CD14-positive monocyte (primary cell): ENCODE data around the gene SLC25A51. TPM values are rescaled to one million over a fixed set of nuclear protein-coding genes. Genes with fewer than 3 reads are reported as not detected.

Experiments
- DNase-seq, 3 donors: peaks; one replicate each; pipeline ENCODE4 v3.0.0-alpha.2; 2011 to 2022
- H2AFZ ChIP-seq: 2 replicates; pipeline ENCODE4 v1.6.0; 2012; ENCODE audit warnings: mild to moderate bottlenecking, low read depth, low read length, inconsistent platforms; ENCODE audit not compliant: insufficient read depth, poor library complexity, severe bottlenecking
- H3K27ac ChIP-seq, 2 donors: 1 replicate in 1 of 2; 2 replicates in 1 of 2; pipeline ENCODE4 v1.5.1; 2012 to 2013; ENCODE audit warnings: low read length in 2 of 2, control low read depth in 1 of 2, inconsistent platforms in 1 of 2, low read depth in 1 of 2, mild to moderate bottlenecking in 1 of 2
- H3K27me3 ChIP-seq, 2 donors: one replicate each; pipeline versions ENCODE4 v1.6.0 to v1.6.1; 2011 to 2013; ENCODE audit warnings: low read length in 2 of 2; ENCODE audit not compliant: control insufficient read depth in 2 of 2, insufficient read depth in 2 of 2
- H3K36me3 ChIP-seq, 2 donors: replicated peaks in 1 of 2; 1 replicate in 1 of 2; 2 replicates in 1 of 2; pipeline versions ENCODE4 v1.5.1 to v1.6.1; 2012 to 2013; ENCODE audit warnings: low read length in 2 of 2, control low read depth in 1 of 2, inconsistent platforms in 1 of 2, mild to moderate bottlenecking in 1 of 2; ENCODE audit not compliant: insufficient read depth in 2 of 2, control insufficient read depth in 1 of 2
- H3K4me1 ChIP-seq, 2 donors: 1 replicate in 1 of 2; 2 replicates in 1 of 2; pipeline versions ENCODE4 v1.5.1 to v1.6.1; 2012 to 2013; ENCODE audit warnings: low read length in 2 of 2, control low read depth in 1 of 2, inconsistent platforms in 1 of 2, mild to moderate bottlenecking in 1 of 2, moderate library complexity in 1 of 2; ENCODE audit not compliant: insufficient read depth in 2 of 2, control insufficient read depth in 1 of 2
- H3K4me2 ChIP-seq: replicated peaks from 2 replicates; pipeline ENCODE3; 2012; ENCODE audit warnings: low read length, moderate library complexity, mild to moderate bottlenecking; ENCODE audit not compliant: poor library complexity, severe bottlenecking; ENCODE audit errors: extremely low read depth
- H3K4me3 ChIP-seq, 3 experiments: fragments of 200-600 bp in 1 of 3; sonication (generic) in 1 of 3; replicated peaks in 1 of 3; 1 replicate in 2 of 3; 2 replicates in 1 of 3; pipeline ENCODE4 v1.5.1; 2011 to 2013; ENCODE audit warnings: low read length in 3 of 3, mild to moderate bottlenecking in 3 of 3, control low read depth in 2 of 3, low read depth in 2 of 3, inconsistent platforms in 1 of 3, moderate library complexity in 1 of 3
- H3K79me2 ChIP-seq: 2 replicates; pipeline ENCODE4 v1.6.0; 2012; ENCODE audit warnings: mild to moderate bottlenecking, control low read depth, inconsistent platforms, low read length, moderate library complexity; ENCODE audit not compliant: insufficient read depth
- H3K9ac ChIP-seq: 2 replicates; pipeline ENCODE4 v1.6.0; 2017; ENCODE audit warnings: low read length, mild to moderate bottlenecking; ENCODE audit not compliant: insufficient read depth, poor library complexity, severe bottlenecking
- H3K9me3 ChIP-seq, 2 donors: replicated peaks in 1 of 2; 1 replicate in 1 of 2; 2 replicates in 1 of 2; pipeline versions ENCODE4 v1.5.1 to v1.6.1; 2012 to 2013; ENCODE audit warnings: low read length in 2 of 2, control low read depth in 1 of 2; ENCODE audit not compliant: control insufficient read depth in 1 of 2, insufficient read depth in 1 of 2
- H4K20me1 ChIP-seq: 2 replicates; pipeline ENCODE4 v1.6.0; 2012; ENCODE audit warnings: mild to moderate bottlenecking, low read length, control low read depth, moderate library complexity; ENCODE audit not compliant: insufficient read depth
- H3K27ac Mint-ChIP-seq, 7 donors: one replicate each; pipeline ENCODE4 v1.8.0; 2020; ENCODE audit warnings: mild to moderate bottlenecking in 7 of 7, mixed read lengths in 7 of 7, moderate library complexity in 6 of 7, inconsistent platforms in 2 of 7
- H3K27me3 Mint-ChIP-seq, 3 donors: one replicate each; pipeline ENCODE4 v1.8.0; 2021 to 2022; ENCODE audit warnings: low read depth in 3 of 3, mild to moderate bottlenecking in 3 of 3, mixed read lengths in 3 of 3, moderate library complexity in 3 of 3, inconsistent platforms in 1 of 3
- H3K36me3 Mint-ChIP-seq, 2 donors: one replicate each; pipeline ENCODE4 v1.8.0; 2020; ENCODE audit warnings: mixed read lengths in 2 of 2, inconsistent platforms in 1 of 2, mild to moderate bottlenecking in 1 of 2
- H3K4me1 Mint-ChIP-seq: one replicate; pipeline ENCODE4 v1.8.0; 2020; ENCODE audit warnings: mild to moderate bottlenecking, mixed read lengths
- H3K4me3 Mint-ChIP-seq, 2 donors: one replicate each; pipeline ENCODE4 v1.8.0; 2020; ENCODE audit warnings: mild to moderate bottlenecking in 2 of 2, mixed read lengths in 2 of 2, moderate library complexity in 1 of 2
- H3K9me3 Mint-ChIP-seq, 7 donors: one replicate each; pipeline ENCODE4 v1.8.0; 2020 to 2022; ENCODE audit warnings: mixed read lengths in 7 of 7, mild to moderate bottlenecking in 6 of 7, moderate library complexity in 6 of 7, inconsistent platforms in 2 of 7
- WGBS: methylation state at CpG from one replicate; pipeline ENCODE4 v1.1.5; 2013; ENCODE audit warnings: missing lambda C conversion rate; ENCODE audit not compliant: insufficient coverage; 5-methylcytosine and 5-hydroxymethylcytosine counted together
- intact Hi-C, 2 donors: fragments of 100-400 bp; cut with micrococcal nuclease; formaldehyde crosslinking; loops; one replicate each; pipeline versions ENCODE4 v1.15.0 to v1.15.1; 2023
- polyA plus RNA-seq, 3 donors: library from polyadenylated mRNA; depleted of rRNA in 1 of 3; unstranded in 2 of 3; stranded (reverse) in 1 of 3; fragments of 300-500 nt in 2 of 3; fragments of >200 nt in 1 of 3; fragmentation: Illumina TruSeq in 2 of 3; gene quantifications; 1 replicate in 2 of 3; 2 replicates in 1 of 3; pipeline ENCODE4 v1.2.3, GENCODE V29; 2012 to 2021
- TF ChIP-seq, protein P1 (sequence below): fragments of 200-600 bp; IDR thresholded peaks from one replicate; pipeline ENCODE4 v1.8.0; 2022; ENCODE audit warnings: antibody characterized with exemption, mild to moderate bottlenecking

Gene SLC25A51
- polyA plus RNA-seq, 3 donors = 5.9 to 12.4 (median 8.9) TPM

DNA sequence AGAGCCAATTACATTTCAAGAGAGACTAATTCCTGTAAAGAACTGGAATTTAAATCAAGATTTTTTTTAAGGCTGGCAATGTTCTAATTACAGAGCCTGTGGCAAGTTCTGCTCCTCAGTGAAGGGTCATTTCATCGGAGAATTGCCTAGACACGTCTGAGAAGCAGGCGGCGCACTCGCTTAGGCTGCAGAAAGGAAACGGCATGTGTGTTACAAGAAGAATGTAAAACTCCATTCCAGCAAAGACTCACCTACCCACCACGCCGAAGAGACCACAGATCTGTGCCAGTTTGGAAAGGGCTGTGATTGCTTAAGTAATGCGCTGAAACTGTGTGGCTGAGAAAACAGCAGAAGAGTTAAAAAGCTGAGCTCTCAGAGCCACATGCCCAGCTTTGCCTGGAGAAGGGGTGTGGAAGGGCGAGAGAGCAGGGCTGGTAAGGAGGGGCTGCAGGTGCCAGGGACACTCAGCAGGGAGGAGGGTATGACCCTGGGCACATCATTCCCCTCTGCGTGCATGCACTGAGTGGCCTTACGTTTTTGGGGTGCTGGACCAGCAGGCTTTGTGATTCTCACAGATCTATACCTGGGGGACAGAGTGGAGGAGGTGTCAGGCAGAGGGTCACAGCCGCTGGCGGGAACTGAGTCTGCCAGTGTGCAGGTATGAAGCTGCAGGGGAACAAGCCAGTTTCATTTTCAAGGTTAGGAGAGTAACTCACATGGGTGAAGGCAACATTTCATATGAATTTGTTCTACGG is 17.8 kb upstream of the SLC25A51 start:
- Mint-ChIP-seq H3K4me1 (peaks cover 11% of the 10 kb centered on the region), H3K9me3 (no peaks in the 10 kb centered on the region), H3K27me3 (no peaks in the 10 kb centered on the region), H3K4me3 (no peak overlapping the region), H3K27ac (peak overlapping the region in 3 of 7 donors; percentile 2 to 70 (median 8)), H3K36me3 (peaks cover 0 to 4% of the 10 kb centered on the region in 2 donors)
- H3K9me3 ChIP-seq = no peaks in the 10 kb centered on the region
- TF ChIP-seq, protein P1, sequence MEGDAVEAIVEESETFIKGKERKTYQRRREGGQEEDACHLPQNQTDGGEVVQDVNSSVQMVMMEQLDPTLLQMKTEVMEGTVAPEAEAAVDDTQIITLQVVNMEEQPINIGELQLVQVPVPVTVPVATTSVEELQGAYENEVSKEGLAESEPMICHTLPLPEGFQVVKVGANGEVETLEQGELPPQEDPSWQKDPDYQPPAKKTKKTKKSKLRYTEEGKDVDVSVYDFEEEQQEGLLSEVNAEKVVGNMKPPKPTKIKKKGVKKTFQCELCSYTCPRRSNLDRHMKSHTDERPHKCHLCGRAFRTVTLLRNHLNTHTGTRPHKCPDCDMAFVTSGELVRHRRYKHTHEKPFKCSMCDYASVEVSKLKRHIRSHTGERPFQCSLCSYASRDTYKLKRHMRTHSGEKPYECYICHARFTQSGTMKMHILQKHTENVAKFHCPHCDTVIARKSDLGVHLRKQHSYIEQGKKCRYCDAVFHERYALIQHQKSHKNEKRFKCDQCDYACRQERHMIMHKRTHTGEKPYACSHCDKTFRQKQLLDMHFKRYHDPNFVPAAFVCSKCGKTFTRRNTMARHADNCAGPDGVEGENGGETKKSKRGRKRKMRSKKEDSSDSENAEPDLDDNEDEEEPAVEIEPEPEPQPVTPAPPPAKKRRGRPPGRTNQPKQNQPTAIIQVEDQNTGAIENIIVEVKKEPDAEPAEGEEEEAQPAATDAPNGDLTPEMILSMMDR = no peak
- H3K27me3 ChIP-seq = no peaks in the 10 kb centered on the region
- peaks cover 9 to 11% of the 10 kb centered on the region in 2 donors for H3K4me1 ChIP-seq
- WGBS = 94% methylated on average over 6 of the region's 15 CpGs
- no peak overlapping the region for H3K4me3 ChIP-seq
- no peaks in the 10 kb centered on the region for H3K79me2 ChIP-seq
- H2AFZ ChIP-seq = no peak overlapping the region
- intact Hi-C loops = no loop called here
- no peak for DNase-seq
- H3K4me2 ChIP-seq = no peak overlapping the region
- no peaks in the 10 kb centered on the region for H4K20me1 ChIP-seq
- no peak overlapping the region for H3K27ac ChIP-seq
- no peaks in the 10 kb centered on the region for H3K36me3 ChIP-seq
- no peak overlapping the region for H3K9ac ChIP-seq

DNA sequence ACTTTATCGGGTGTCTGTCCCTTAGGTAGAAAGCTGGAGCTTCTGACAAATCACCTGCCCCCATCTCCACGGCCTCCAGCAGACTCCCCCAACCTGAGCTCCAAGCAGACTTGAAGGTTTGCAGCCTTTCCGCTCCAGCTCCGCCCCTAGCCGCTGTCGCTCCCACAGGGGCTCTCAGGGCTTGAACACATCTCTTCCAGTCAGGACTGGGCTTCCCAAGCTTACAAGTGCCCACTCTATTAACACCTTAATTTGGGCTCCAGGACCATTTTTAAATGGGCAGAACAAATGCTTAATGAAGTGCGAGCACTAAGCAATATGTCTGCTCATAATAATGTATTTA is 17.2 kb upstream of the SLC25A51 start:
- Histone ChIP-seq H2AFZ (no peak overlapping the region), H3K4me3 (no peak overlapping the region), H3K36me3 (no peaks in the 10 kb centered on the region), H3K9me3 (no peaks in the 10 kb centered on the region), H3K79me2 (no peaks in the 10 kb centered on the region), H3K4me1 (peaks cover 4 to 5% of the 10 kb centered on the region in 2 donors), H4K20me1 (no peaks in the 10 kb centered on the region), H3K4me2 (no peak overlapping the region), H3K9ac (no peak overlapping the region), H3K27me3 (no peaks in the 10 kb centered on the region), H3K27ac (no peak overlapping the region)
- TF ChIP-seq, protein P1 = no peak
- DNase-seq = no peak
- H3K36me3 Mint-ChIP-seq = peaks cover 0 to 4% of the 10 kb centered on the region in 2 donors
- H3K4me1 Mint-ChIP-seq = peaks cover 6% of the 10 kb centered on the region
- no peak overlapping the region for H3K4me3 Mint-ChIP-seq
- WGBS = 98% methylated on average over 5 of the region's 7 CpGs
- no peaks in the 10 kb centered on the region for H3K9me3 Mint-ChIP-seq
- H3K27me3 Mint-ChIP-seq = no peaks in the 10 kb centered on the region
- H3K27ac Mint-ChIP-seq = no peak overlapping the region
- intact Hi-C loops = no loop called here
